Measurements from ENCODE around the gene FAM118A.
"Not testable (repeated sequence)": the region's sequence is repeated elsewhere in the genome, so short reads cannot be mapped to it uniquely, and the experiment has no call there.

Gene FAM118A

GRCh38 chr22:45331486-45331885 is 21.8 kb downstream of the FAM118A start:
- DNase-seq (ENCODE audit: low spot score) = no peak

DNA sequence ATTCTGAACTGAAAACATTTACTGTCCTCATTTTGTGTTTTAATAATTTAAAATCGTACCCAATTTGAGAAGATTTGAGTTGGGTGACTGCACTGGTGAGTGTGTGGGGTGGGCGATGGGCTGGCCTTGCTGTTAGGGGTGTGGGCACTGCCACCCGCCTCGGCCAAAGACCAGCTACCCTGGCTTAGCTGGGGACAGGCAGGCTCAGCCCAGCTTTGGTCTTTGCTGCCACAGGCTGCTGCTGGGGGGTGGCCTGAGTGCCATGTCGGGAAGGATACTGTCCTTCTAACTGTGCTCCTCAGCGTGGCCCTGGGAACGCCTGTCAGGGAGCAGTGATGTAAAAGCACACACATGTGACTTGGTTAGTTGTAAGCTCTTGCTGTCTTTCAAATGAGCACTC is 22.3 kb downstream of the FAM118A start:
- no peak for DNase-seq (ENCODE audit: low spot score)

GRCh38 chr22:45334068-45334467 is 24.3 kb downstream of the FAM118A start:
- no peak for DNase-seq (ENCODE audit: low spot score)

- no peak for DNase-seq (ENCODE audit: low spot score)
These were observed 24.8 kb downstream of the FAM118A start for GRCh38 chr22:45334528-45334927.

DNA sequence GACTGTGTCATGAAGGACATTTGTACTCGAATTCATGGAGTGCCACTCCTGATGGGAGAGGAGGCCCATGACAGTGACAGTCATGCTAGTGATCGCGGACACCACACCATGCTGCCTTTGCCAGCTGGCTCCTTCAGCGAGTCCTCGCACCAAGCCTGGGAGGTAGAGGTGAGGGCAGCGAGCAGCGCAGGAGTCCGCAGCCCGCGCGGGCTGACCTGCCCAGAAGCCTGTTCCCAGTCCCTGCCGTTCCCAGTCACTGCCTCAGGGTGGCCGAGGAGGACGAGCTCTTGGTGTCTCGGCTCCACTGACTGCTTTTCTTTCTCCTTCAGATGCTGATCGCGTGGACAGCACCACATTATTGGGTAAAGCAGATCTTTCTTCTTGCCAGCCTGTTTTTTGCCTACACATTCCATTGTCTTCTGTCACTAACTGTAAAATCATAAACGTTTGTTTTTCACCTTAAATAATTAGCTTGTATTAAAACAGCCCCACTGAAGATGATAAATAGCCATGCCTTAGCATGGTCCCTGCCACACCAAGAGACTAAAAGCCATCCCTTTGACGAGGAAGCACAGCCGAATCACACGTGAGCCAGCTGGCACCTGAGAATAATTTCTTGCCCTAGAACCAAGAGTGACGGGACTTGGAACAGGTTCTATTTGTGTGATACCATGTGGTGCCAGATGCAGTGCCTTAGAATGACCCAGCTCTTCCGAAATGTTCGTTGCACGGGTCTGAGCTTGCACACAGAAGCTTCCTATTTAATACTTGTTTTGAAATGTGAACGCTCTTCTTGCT is 25.5 kb downstream of the FAM118A start:
- DNase-seq (ENCODE audit: low spot score) = no peak

GRCh38 chr22:45335854-45336522 is 26.3 kb downstream of the FAM118A start:
- DNase-seq (ENCODE audit: low spot score) = no peak

- no peak for DNase-seq (ENCODE audit: low spot score)
These were observed 27.3 kb downstream of the FAM118A start for GRCh38 chr22:45336971-45337431.

GRCh38 chr22:45337536-45337935 is 27.8 kb downstream of the FAM118A start:
- DNase-seq (ENCODE audit: low spot score) = no peak

DNA sequence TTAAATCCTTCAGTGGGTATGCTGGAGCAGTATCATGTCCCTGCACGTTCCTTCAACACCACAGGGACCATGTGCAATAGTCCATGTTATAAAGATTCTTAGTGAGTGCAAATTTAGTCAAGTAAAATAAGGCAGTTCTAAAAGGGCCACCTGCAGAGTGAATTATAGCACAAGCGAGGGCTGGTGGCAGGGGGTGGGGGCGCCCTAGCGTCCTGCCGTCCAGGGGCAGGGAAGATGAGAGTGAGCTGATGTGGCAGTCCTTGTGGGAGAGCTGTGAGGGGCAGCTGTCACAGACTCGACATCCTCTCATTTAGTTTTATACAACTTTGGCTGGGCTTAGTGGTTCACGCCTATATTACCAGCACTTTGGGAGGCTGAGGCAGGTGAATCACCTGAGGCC is 29.1 kb downstream of the FAM118A start:
- no peak for DNase-seq (ENCODE audit: low spot score)

- no peak for DNase-seq (ENCODE audit: low spot score)
These were observed 30.6 kb downstream of the FAM118A start for GRCh38 chr22:45340323-45340722.

GRCh38 chr22:45341498-45341897 is 31.8 kb downstream of the FAM118A start:
- DNase-seq (ENCODE audit: low spot score) = no peak

DNA sequence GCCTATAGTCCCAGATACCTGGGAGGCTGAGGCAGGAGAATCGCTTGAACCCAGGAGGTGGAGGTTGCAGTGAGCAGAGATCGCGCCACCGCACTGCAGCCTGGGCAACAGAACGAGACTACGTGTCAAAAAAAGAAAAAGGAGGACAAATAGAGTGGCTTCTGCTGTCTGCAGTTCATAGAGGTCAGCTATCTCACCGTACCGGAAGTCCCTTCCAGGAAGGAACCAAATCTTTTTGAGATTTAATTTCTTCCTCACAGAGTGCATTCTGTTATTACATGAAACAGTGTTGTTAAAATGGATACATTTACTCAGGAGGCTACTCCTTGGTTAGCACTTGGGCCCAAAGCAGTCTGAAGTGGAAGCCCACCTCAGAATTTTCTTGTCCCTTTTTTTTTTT is 33.4 kb downstream of the FAM118A start:
- no peak for DNase-seq (ENCODE audit: low spot score)

- DNase-seq (ENCODE audit: low spot score) = no peak
These were observed 34.6 kb downstream of the FAM118A start for GRCh38 chr22:45344334-45344733.

- no peak for DNase-seq (ENCODE audit: low spot score)
These were observed 40.2 kb downstream of the FAM118A start for GRCh38 chr22:45349916-45350315.

GRCh38 chr22:45351956-45352355 is 42.2 kb downstream of the FAM118A start:
- no peak for DNase-seq (ENCODE audit: low spot score)

- not testable (repeated sequence) for DNase-seq (ENCODE audit: low spot score)
These were observed 43.0 kb downstream of the FAM118A start for GRCh38 chr22:45352757-45353156.

DNA sequence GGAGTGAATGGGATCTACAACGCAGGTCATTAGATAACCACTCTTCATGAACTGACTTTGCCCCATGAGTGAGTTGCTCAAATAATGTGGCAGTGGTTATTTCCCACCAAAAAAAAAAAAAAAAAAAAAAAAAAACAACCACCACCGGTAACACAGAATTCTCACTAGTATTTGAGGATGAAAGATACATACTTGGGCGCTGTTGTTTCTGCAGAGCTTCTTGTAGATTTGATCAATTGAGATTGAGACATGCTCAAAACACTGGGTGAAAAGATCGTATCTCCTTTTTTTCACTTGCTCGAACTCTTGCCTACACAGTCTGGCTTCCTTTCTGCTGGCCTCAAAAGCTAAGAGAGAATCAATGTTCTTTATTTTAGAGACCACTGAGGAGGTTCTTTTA is 44.1 kb downstream of the FAM118A start:
- DNase-seq (ENCODE audit: low spot score) = no peak

GRCh38 chr22:45357490-45357889 is 47.8 kb downstream of the FAM118A start:
- DNase-seq (ENCODE audit: low spot score) = no peak

GRCh38 chr22:45358127-45358526 is 48.4 kb downstream of the FAM118A start:
- no peak for DNase-seq (ENCODE audit: low spot score)

GRCh38 chr22:45359627-45360026 is 49.9 kb downstream of the FAM118A start:
- no peak for DNase-seq (ENCODE audit: low spot score)

- DNase-seq (ENCODE audit: low spot score) = no peak
These were observed 57.0 kb downstream of the FAM118A start for GRCh38 chr22:45366713-45367112.

DNA sequence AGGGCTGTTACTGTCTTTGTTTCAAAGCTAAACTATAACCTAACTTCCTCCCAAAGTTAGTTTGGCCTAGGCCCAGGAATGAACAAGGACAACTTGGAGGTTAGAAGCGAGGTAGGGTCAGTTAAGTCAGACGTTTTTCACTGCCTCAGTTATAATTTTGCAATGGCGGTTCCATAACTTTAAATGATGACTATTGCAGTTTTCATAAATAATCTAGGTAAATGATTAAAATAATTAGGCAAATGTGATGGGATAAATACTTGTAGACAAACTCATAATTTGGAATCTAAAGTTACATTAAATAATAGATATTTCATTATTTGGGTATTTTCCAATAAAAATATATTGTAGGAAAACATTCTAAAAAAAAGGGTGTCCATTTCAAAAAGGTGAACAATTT is 63.9 kb downstream of the FAM118A start:
- DNase-seq (ENCODE audit: low spot score) = not testable (repeated sequence)

DNA sequence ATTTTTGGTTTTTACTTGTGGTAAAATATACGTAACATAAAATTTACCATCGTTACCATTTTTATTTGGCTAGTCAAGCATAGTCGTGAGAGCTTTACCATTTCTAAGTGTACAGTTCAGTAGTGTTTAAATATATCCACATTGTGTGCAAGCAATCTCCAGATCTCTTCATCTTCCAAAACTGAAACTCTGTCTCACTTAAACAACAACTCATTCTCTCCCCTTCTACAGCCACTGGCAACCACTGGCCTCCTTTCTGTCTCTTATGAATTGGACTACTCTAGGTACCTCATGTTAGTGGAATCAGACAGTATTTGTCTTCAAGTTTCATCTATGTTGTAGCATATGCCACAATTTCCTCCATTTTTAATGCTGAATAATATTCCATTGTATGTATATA is 66.3 kb downstream of the FAM118A start:
- DNase-seq (ENCODE audit: low spot score) = no peak

DNA sequence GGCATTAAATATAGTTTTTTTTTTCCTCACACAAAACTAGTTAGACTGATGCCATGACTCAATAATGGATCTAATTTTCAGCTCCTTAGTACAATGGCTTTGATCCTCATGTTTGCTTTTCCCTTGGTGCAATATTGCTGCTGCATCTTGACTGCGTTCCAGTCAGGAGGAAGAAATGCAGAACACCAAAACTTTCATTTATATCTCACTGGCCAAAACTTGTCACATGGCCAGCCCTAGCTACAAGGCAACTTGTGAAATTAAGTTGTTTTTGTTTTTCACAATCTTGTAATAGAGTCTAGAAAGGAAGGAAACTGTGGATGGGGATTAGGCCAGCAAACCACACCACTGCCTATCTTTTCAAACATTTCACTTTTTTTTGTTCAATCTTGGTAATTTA is 67.0 kb downstream of the FAM118A start:
- no peak for DNase-seq (ENCODE audit: low spot score)

Measured in COLO829 (cell line).